NCI-H1092 treated with DMSO at 0.1 percent for 48 hours (cell line): ENCODE results near the gene CDR2L.

Source experiments
- DNase-seq: peaks from one replicate; lab custom pipeline; 2025; lab: John Stamatoyannopoulos, UW

The CDR2L gene

GRCh38 chr17:74987418-74987908 is at the start of gene CDR2L:
CDR2L (plus strand) TSS chr17:74987632; CDS start chr17:74988044, 412 bp downstream.
- peak; percentile 88 for DNase-seq

GRCh38 chr17:74938194-74938950 is 49.1 kb upstream of the CDR2L start:
- no peak for DNase-seq

DNA sequence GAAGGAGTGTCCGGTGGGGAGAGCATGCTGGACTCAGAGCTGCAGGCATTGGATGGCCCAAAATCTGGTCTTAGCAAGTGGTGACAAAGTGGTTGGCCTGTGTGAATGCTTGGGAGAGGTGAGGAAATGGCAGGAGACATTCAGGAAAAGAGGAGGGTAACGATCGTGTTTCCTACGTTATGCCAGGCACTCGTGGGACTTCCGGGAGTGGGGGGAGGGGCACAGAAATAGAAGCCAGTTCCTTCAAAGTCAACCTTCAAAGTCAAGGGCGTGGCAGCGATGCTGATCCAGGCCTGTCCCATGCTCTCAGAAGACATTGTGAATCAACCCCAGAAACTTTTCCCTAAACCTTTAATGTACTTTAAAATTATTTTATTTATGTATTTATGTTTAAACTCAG is 47.9 kb upstream of the CDR2L start:
- no peak for DNase-seq

DNA sequence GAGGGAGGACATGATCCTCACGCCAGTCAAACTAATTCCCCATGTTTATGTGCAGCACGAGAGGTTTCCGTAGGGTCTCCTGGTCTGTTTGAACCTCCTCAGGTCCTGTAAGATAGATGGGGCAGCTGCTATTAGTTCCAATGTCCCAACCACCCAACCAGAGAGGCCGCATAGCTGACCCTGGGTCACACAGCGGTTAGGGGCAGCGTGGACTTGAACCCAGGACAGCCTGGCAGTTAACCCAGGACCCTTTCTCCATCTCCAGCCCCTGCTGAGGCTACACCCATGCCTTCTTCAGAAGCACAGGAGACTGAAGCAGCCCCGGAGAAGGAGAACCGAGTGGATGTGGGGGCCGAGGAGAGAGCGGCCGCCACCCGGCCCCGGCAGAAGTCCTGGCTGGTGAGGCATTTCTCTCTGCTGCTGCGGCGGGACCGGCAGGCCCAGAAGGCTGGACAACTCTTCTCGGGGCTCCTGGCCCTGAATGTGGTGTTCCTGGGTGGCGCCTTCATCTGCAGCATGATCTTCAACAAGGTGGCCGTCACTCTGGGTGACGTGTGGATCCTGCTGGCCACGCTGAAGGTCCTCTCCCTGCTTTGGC is 46.2 kb upstream of the CDR2L start:
- DNase-seq, result no peak

- no peak for DNase-seq
These were observed 43.5 kb upstream of the CDR2L start for GRCh38 chr17:74943808-74944522.

- no peak for DNase-seq
These were observed 41.9 kb upstream of the CDR2L start for GRCh38 chr17:74945543-74945942.

- DNase-seq, result no peak
These were observed 40.8 kb upstream of the CDR2L start for GRCh38 chr17:74946641-74947040.

DNA sequence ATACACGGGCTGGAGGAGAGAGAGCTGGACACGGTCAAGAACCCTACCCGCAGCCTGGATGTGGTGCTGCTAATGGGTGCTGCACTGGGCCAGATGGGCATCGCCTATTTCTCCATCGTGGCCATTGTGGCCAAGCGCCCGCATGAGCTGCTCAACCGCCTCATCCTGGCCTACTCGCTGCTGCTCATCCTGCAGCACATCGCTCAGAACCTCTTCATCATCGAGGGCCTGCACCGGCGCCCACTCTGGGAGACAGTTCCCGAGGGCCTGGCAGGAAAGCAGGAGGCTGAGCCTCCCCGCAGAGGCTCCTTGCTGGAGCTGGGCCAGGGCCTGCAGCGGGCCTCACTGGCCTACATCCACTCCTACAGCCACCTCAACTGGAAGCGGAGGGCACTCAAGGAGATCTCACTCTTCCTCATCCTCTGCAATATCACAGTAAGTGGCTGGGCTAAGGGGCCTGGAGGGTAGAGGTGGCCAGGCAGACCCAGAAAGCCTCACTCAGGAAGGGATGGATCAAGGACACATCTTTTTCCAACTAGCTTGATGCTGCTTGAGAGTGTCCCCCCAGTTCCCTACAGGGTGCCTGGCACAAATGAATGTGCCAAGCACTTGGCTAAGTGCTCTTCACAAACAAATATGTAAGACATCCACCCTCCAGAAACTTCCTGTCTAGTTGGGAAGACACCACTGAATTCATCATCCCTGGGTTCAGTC is 40.2 kb upstream of the CDR2L start:
- no peak for DNase-seq

GRCh38 chr17:74949455-74950115 is 37.8 kb upstream of the CDR2L start:
- DNase-seq, result no peak

- peak; percentile 6 for DNase-seq
These were observed 37.2 kb upstream of the CDR2L start for GRCh38 chr17:74950207-74950606.

DNA sequence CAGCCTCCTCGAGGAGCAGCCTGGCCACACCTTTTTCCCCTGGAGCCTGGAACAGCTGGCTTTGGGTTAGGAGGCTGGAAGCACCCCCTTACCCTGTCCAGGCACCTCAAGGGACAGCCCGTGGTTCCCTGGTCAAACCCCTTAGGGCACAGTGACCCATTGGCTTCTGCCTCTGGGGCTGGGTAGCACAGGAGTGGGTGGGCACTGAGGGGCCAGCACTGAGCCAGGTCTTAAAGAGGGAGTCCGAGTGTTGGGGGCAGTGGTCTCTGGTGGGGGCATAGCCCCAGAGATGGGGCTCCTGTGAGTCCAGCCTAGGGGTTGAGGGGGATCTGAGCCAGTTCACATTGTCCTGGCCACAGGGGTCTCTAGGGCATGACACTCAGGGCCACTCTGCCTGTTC is 36.4 kb upstream of the CDR2L start:
- DNase-seq, result no peak

GRCh38 chr17:74951680-74952421 is 35.6 kb upstream of the CDR2L start:
- no peak for DNase-seq

DNA sequence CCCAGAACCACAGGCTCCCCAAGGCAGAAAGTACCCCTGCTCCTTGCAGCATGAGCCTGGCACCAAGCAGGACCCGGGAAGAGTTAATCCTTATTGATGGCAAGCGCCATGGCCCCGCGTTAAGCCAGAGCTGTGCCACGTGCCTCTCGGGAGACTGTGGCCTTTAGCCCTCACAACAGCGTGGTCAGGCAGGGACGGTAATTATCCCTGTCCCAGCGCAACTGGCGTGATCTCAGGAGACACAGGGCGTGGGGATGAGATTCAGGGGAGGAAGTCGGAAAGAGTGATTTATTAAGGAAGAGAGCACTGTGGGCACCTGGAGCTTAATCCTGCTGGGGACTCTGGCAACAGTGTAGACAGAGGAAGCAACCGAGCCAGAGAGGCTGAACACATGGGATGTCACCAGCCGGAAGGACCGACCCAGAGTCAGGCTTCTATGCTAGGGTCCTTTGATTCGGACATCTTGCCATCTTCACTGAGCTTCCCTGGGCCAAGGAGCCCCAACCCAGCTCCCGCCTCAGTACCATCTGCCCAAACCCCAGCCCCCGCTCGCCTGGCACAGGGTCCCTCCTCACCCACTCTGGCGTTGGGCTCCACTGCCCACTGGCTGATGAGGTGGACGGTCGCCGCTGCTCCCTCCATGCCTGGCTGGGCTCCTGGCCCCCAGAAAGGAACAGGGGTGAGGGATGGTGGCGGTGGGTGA is 34.9 kb upstream of the CDR2L start:
- no peak for DNase-seq

DNA sequence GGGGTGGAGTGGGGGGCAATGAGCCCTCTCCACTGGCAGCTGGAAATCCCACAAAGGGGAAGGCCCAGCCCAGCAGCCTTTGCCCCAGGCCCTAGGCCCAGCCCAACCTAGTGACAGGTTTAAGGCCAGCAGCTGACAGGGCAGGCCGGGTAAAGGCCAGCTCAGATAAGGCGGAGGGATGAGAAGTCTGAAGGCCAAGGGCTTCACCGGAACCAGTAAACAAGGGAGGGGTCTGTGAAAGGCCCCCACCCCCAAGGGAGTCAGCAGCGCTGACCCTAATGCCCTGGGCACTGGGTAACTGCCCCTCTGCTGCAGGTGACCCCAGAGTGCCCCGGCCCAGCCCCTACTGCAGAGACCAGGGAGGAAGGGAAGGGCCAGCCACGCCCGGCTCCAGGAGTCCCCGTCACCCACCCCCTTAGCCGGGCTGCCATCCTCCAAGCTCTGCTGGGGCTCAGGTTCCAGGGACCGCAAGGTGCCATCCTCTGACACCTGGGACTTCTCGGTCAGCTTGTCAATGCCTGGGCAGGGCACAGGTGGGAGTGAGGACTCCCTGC is 34.2 kb upstream of the CDR2L start:
- no peak for DNase-seq

DNA sequence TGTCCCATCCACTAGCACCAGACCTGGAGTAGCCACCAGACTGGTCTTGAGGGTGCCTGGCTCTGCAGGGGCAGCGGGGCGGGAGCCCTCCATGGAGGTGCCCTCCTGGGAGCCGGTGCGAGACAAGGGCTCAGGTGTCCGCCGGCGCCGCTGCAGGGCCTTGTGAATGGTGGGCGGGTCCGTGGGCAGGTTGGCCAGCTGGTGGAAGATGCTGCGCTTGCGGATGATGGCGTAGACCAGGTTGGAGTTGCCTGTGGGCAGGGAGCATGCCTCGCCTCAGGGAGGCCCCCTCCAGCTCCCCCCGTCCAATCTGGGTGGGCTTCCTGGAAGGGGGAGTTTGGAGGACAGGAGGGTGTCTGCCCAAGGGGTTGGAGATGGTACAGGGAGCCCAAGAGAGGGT is 33.3 kb upstream of the CDR2L start:
- DNase-seq, result no peak

DNA sequence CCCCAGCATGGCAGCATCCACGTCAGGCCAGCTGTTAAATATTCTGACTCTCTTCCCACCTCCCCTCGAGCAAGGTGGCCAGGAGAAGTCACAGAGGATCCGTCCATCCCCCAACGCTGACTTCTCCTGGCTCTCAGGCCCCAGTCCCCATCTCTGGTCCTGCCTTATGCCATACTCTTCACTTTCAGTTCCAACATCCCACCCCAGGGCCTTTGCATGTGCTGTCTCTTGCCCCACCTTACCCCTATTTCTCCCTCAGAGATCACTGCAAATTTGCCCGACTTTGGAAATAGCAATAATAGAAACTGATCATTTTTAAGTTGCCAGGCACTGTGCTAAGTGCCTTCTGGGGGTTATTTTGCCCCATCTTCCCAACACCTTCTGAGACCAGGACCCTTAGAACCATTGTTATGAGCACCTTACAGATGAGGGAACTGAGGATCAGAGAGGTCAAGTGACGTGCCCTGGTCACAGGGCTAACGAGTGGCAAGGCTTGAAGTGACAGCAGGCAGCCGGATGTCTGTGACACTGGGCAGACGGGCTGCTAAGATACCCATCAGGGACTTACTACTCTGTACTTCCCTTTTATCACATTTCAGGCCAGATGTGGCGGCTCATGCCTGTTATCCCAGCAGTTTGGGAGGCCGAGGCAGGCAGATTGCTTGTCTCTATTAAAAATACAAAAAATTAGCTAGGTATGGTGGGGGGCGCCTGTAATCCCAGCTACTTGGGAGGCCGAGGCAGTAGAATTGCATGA is 32.6 kb upstream of the CDR2L start:
- DNase-seq, result no peak

- DNase-seq, result no peak
These were observed 31.3 kb upstream of the CDR2L start for GRCh38 chr17:74956093-74956492.

DNA sequence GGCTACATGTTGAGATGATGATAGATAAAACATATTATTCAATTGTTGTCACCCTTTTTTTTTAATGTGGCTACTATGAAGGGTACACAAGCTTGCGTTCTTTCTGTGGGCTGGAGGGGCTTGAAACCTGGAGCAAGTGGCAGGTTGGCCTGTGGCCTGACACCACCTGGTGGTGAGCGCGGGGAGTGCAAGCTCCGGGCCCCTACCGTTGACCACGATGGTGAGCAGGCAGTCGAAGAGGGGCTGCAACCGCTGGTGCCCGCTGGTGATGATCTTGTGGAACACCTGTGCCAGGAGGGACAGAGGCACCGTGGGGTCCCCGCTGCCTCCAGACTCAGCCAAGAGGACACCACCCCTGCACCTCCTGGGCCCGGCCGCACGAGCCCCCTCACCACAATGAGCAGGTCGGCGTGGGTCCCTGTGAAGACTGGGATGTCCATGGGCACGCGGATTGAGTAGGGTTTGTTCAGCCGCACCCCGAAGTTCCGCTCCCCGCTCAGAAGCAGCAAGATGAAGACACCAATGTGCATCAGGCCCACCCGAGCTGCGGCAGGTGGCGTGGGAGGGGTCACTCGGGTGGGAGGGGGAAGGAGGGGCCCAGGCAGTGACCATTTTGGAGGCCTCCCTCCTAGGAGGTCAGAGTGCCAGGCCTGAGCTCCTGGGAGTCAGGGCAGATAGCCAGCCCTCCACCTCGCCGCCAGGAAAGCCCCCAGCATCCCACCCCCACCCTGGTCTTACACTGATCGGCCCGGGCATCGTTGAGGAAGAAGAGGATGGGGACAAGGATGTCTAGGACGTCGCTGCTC is 29.3 kb upstream of the CDR2L start:
- peak; percentile 41 for DNase-seq
